Smooth muscle cell of the brain vasculature (primary cell): ENCODE data around the gene CBL.
"Not testable (repeated sequence)": the region's sequence is repeated elsewhere in the genome, so short reads cannot be mapped to it uniquely, and the experiment has no call there.

Experiments used
- DNase-seq: peaks from one replicate; pipeline ENCODE4 v3.0.0-alpha.2; 2012; ENCODE audit warnings: low read depth, low spot score

Gene CBL

GRCh38 chr11:119184399-119184798 lies 21.7 kb upstream of the CBL start:
- not testable (repeated sequence) for DNase-seq

- DNase-seq = no peak
These were observed 20.0 kb upstream of the CBL start for GRCh38 chr11:119185981-119186634.

- DNase-seq = no peak
These were observed 18.8 kb upstream of the CBL start for GRCh38 chr11:119187123-119187892.

DNA sequence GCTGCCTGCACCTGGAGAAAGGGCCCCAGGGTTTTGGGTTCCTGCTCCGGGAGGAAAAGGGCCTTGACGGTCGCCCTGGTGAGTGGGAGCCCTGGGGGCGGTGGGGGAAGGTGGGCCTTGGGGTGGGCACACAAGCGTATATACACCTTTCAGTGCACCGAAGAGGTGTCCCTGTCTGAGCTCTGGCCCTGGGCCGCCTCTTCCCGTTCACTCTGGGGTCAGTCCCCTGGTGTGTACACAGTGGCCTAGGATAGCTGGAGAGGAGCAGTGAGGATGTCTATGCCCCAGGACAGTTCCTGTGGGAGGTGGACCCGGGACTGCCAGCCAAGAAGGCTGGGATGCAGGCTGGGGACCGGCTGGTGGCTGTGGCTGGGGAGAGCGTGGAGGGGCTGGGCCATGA lies 18.1 kb upstream of the CBL start:
- no peak for DNase-seq

DNA sequence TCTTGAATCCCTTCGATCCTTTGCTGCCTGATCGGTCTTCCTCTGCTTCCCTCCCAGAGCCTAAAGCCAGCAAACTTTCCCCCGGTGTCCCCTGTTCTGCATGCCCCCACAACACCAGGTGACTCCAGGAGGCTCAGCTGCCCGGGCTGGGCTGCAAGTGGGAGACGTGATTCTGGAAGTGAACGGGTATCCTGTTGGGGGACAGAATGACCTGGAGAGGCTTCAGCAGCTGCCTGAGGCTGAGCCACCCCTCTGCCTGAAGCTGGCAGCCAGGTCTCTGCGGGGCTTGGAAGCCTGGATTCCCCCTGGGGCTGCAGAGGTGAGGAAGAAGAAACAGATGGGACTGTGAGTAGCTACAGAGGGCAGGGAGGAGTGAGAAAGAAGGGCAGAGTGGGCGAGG lies 17.3 kb upstream of the CBL start:
- DNase-seq = no peak

GRCh38 chr11:119189393-119189792 lies 16.7 kb upstream of the CBL start:
- DNase-seq = no peak

GRCh38 chr11:119190531-119190930 lies 15.6 kb upstream of the CBL start:
- DNase-seq = no peak

- DNase-seq = not testable (repeated sequence)
These were observed 14.9 kb upstream of the CBL start for GRCh38 chr11:119191265-119191664.

DNA sequence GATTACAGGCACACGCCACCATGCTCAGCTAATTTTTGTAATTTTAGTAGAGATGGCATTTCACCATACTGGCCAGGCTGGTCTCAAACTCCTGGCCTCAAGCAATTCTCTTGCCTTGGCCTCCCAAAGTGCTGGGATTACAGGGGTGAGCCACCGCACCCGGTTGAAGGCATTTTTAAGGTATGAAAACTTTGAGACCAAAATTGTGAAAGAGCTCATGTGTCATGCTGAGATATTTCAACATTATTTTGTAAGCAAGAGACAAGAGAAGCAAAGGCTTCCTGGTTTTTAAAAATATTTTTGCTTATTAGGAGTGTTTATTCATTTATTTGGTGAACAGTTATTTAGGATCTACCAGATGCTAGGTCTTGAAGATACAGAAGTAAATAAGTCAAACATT lies 14.0 kb upstream of the CBL start:
- no peak for DNase-seq

GRCh38 chr11:119193001-119193400 lies 13.1 kb upstream of the CBL start:
- DNase-seq = no peak

DNA sequence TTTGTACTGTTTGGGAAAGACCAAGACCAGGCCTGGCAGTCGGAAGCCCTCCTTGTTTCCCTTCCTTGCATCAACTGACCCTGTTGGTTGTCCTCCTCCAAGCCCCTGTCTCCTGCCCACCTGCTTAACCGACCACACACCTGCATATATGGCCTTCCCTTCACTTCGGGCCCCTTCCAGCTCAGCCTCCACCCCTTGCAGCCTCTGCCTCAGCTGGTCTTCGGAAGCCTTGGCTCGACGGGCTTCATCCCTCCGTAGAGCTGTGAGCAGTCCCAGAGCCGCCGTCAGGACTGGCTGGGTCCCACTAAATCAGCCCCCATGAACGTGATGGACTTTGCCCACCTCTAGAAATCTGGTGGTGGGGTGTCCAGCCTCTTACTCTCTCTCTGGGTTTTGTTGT lies 12.5 kb upstream of the CBL start:
- DNase-seq = no peak

DNA sequence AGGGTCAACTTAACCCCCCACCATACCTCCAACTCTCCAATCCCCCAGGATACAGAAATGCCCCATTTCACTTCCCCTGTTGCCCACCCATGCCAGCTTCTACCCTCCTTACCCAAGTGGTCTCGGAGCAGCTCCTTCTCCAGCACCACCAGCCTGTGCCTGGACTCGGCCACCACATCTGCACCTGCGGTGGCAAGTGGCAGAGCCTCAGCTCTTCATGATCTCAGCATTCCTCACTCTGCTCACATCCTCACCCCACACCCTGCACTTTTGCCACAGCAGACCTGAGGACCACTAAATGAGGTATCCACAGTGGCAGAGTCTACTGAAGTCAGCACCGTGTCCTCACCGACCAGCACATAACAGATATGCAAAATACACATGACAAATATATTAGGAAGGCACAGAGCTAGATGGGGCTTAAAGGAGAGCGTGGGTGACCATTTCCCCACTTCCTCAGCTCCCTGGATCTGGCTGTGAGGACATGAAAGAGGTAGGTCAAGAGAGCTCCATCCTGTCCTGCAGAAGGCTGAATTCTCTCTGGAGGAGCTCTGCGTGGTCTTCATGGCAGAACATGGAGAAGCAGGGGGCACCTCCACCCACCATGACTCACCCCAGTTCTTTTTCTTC lies 11.2 kb upstream of the CBL start:
- no peak for DNase-seq

DNA sequence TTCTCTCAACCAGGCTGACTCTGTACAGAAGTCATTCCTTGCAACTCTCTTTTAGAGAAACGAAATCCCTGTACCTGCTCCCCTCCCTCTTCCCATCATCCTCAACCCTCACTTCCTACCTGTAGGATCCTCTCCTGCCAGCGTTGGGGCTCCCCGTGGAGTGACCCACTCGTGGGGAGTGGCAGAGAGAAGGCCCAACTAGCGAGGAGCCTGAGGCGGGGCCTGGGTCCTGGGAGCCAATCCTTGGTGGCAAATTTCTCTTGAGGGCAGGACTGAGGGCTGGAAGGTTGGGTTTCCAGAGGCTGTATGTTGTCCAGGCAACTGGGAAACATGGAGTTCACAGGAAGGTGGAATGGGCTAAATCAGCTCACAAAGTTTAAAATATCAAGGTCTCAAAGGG lies 10.5 kb upstream of the CBL start:
- no peak for DNase-seq

GRCh38 chr11:119196833-119197483 lies 9.2 kb upstream of the CBL start:
- peak; percentile 57 for DNase-seq

GRCh38 chr11:119198925-119199324 lies 7.2 kb upstream of the CBL start:
- no peak for DNase-seq

- DNase-seq = not testable (repeated sequence)
These were observed 4.9 kb upstream of the CBL start for GRCh38 chr11:119201236-119201635.

DNA sequence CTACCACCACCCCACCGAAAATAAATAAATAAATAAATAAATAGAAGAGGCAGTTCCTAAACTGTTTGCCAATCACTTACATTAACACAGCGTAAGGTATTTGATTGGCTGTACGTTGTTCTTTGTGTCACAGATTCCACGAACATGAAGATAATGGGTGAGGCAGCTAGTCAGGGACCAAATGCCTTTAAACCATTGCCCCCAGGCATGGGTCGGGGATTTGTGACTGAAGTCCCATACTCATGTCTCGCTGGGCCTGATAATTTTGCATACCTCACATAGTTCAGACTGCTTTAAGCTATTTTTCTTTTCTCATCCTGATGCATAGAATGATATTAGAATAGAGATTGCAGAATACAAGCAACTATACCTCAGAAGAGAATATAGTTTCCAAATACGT lies 3.6 kb upstream of the CBL start:
- DNase-seq = no peak

DNA sequence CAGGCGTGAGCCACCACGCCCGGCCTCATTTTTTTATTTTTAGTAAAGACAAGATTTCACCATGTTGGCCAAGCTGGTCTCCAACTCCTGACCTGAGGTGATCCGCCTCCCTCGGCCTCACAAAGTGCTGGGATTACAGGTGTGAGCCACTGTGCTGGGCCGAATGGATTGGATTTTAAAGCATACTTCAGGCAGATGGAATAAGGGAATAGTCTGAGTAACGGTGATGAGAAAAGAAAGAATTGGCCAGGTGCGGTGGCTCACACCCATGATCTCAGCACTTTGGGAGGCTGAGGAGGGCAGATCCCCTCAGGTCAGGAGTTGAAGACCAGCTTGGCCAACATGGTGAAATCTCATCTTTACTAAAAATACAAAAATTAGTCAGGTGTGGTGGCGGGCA lies 2.1 kb upstream of the CBL start:
- no peak for DNase-seq

GRCh38 chr11:119205080-119205479 lies 1.1 kb upstream of the CBL start:
- no peak for DNase-seq

- DNase-seq = no peak
These were observed 624 bp downstream of the CBL start for GRCh38 chr11:119206511-119207414.

DNA sequence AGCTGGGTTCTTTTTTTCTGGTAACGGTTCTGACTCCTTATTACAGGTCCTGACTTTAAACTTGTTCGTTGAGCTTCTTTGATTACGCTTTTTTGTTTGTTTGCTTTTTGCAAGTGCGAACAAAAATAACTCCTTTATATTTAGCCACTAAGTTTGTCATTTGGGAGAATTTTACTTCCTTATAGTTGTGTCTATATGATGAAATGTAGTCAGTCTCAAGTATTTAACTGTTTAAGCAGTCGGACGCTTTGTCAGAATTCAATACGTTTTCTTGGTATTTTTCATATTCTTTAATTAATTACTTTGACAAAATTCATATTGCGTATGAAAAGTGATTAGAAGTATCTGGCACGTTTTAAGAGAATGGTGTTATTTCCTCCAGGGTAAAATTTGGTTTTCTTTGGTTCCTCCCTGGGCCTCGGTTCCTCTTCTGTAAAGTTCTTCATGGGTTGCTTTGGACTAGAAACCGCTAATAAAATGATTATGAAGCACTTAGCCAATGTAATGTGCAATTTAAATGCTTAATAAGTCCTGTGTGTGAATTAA lies 1.3 kb downstream of the CBL start:
- DNase-seq = no peak
